ENCODE results near the gene ADRA2A. TPM values are rescaled to one million over a fixed set of nuclear protein-coding genes. Genes with fewer than 3 reads are reported as not detected.

ADRA2A gene
- total RNA-seq, 1 experiment from 2014 or later = 0.05 TPM

- Histone ChIP-seq H3K9me3 (ENCODE audit: control insufficient read depth, insufficient read depth, low read depth, low read length) (no peaks in the 10 kb centered on the region), H3K4me3 (ENCODE audit: low read depth in 2 of 2, low read length in 2 of 2) (no peak overlapping the region), H3K27ac (ENCODE audit: low read length) (no peak overlapping the region), H3K27me3 (ENCODE audit: control insufficient read depth, insufficient read depth, low read length) (peaks cover 2% of the 10 kb centered on the region; the same call in 1 of the 2 replicates), H3K4me1 (ENCODE audit: control insufficient read depth, insufficient read depth, low read length) (no peaks in the 10 kb centered on the region), H3K36me3 (ENCODE audit: control insufficient read depth, insufficient read depth, low read length) (no peaks in the 10 kb centered on the region)
- ATAC-seq = no peak
- intact Hi-C loops (cut with micrococcal nuclease; ENCODE audit: unreplicated experiment) = no loop called here
- no TSS peak for BruUV-seq (replicated peaks)
- POLR2A ChIA-PET = interaction anchor here (0.7 kb wide), 1 partner anchor 561 kb away, joined by 3 read pairs; no protein-coding TSS in a partner anchor
- DNase-seq (ENCODE audit: low read depth, low spot score) = no peak
- in situ Hi-C loops (cut with HindIII; ENCODE audit: low pct_unique_long_range_greater_than_20kb, low sequenced_read_pairs) = no loop called here
- CTCF ChIA-PET = no interaction called here
- TF ChIP-seq, protein P1, sequence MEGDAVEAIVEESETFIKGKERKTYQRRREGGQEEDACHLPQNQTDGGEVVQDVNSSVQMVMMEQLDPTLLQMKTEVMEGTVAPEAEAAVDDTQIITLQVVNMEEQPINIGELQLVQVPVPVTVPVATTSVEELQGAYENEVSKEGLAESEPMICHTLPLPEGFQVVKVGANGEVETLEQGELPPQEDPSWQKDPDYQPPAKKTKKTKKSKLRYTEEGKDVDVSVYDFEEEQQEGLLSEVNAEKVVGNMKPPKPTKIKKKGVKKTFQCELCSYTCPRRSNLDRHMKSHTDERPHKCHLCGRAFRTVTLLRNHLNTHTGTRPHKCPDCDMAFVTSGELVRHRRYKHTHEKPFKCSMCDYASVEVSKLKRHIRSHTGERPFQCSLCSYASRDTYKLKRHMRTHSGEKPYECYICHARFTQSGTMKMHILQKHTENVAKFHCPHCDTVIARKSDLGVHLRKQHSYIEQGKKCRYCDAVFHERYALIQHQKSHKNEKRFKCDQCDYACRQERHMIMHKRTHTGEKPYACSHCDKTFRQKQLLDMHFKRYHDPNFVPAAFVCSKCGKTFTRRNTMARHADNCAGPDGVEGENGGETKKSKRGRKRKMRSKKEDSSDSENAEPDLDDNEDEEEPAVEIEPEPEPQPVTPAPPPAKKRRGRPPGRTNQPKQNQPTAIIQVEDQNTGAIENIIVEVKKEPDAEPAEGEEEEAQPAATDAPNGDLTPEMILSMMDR (IDR thresholded peaks at IDR 0.05) = no peak
- no peak for TF ChIP-seq SIN3A (IDR thresholded peaks at IDR 0.05; ENCODE audit: borderline replicate concordance, insufficient read depth, low read depth, low read length)
- no peak for TF ChIP-seq POLR2AphosphoS5 (IDR thresholded peaks at IDR 0.05; ENCODE audit: low read depth, low read length)
- TF ChIP-seq, protein P2, sequence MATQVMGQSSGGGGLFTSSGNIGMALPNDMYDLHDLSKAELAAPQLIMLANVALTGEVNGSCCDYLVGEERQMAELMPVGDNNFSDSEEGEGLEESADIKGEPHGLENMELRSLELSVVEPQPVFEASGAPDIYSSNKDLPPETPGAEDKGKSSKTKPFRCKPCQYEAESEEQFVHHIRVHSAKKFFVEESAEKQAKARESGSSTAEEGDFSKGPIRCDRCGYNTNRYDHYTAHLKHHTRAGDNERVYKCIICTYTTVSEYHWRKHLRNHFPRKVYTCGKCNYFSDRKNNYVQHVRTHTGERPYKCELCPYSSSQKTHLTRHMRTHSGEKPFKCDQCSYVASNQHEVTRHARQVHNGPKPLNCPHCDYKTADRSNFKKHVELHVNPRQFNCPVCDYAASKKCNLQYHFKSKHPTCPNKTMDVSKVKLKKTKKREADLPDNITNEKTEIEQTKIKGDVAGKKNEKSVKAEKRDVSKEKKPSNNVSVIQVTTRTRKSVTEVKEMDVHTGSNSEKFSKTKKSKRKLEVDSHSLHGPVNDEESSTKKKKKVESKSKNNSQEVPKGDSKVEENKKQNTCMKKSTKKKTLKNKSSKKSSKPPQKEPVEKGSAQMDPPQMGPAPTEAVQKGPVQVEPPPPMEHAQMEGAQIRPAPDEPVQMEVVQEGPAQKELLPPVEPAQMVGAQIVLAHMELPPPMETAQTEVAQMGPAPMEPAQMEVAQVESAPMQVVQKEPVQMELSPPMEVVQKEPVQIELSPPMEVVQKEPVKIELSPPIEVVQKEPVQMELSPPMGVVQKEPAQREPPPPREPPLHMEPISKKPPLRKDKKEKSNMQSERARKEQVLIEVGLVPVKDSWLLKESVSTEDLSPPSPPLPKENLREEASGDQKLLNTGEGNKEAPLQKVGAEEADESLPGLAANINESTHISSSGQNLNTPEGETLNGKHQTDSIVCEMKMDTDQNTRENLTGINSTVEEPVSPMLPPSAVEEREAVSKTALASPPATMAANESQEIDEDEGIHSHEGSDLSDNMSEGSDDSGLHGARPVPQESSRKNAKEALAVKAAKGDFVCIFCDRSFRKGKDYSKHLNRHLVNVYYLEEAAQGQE (IDR thresholded peaks at IDR 0.05; ENCODE audit: insufficient read depth in 1 of 2, low read depth in 2 of 2, low read length in 1 of 2) = no peak
- TF ChIP-seq TCF7L2 (IDR thresholded peaks at IDR 0.05; ENCODE audit: low read depth, low read length) = no peak
Measured at GRCh38 chr10:111108441-111108840, 31.6 kb downstream of the ADRA2A start.

DNA sequence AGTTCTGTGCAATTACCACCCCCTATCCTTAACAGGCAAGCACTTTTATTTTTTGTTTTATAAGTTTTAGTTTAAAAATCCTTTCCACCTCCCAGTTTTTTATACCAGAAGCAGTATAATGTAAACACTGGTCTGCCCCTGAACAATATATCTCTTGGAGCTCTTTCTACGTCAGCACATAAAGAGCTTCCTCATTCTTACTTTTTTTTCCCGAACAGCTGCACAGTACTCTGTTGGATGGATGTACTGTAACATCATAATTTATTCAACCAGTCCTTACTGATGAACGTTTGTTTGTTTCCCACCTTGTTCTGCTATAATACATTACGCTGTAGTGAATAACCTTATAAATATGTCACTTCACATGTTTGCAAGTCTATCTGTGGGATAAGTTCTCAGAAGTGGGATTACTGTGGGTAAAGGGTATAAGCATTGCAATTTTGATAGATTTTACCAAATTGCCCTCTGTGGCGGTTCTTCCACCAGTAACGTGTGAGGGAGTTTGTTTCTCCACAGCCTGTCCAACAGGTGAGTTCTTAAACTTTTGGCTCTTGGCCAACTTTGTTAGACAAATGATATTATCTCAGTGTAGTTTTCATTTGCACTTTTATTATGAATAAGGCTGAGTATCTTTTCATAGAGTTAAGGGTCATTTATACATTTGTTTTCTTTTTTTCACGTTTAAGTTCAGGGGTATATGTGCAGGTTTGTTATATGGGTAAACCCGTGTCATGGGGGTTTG lies 32.8 kb downstream of the ADRA2A start:
- Histone ChIP-seq H3K4me1 (ENCODE audit: control insufficient read depth, insufficient read depth, low read length) (no peaks in the 10 kb centered on the region), H3K9me3 (ENCODE audit: control insufficient read depth, insufficient read depth, low read depth, low read length) (no peaks in the 10 kb centered on the region), H3K27ac (ENCODE audit: low read length) (no peak overlapping the region), H3K27me3 (ENCODE audit: control insufficient read depth, insufficient read depth, low read length) (peaks cover 2% of the 10 kb centered on the region; the same call in 1 of the 2 replicates), H3K4me3 (ENCODE audit: low read depth in 2 of 2, low read length in 2 of 2) (no peak overlapping the region), H3K36me3 (ENCODE audit: control insufficient read depth, insufficient read depth, low read length) (no peaks in the 10 kb centered on the region)
- ChIA-PET POLR2A (interaction anchor here (0.6 kb wide), 2 partner anchors 19 to 247 kb away, joined by 3 to 9 read pairs; no protein-coding TSS in a partner anchor), CTCF (no interaction called here)
- intact Hi-C loops (cut with micrococcal nuclease; ENCODE audit: unreplicated experiment) = no loop called here
- no TSS peak for BruUV-seq (replicated peaks)
- in situ Hi-C loops (cut with HindIII; ENCODE audit: low pct_unique_long_range_greater_than_20kb, low sequenced_read_pairs) = no loop called here
- no peak for DNase-seq (ENCODE audit: low read depth, low spot score)
- no peak for TF ChIP-seq SIN3A (IDR thresholded peaks at IDR 0.05; ENCODE audit: borderline replicate concordance, insufficient read depth, low read depth, low read length)
- TF ChIP-seq, protein P2 (IDR thresholded peaks at IDR 0.05; ENCODE audit: insufficient read depth in 1 of 2, low read depth in 2 of 2, low read length in 1 of 2) = no peak
- no peak for TF ChIP-seq TCF7L2 (IDR thresholded peaks at IDR 0.05; ENCODE audit: low read depth, low read length)
- TF ChIP-seq, protein P1 (IDR thresholded peaks at IDR 0.05) = no peak
- ATAC-seq = no peak

All from Panc1 (cell line).